AG09309 (cell line): ENCODE measurements around the gene GPRC5A.

ENCODE experiments used
- DNase-seq: peaks from one replicate; pipeline ENCODE4 v3.0.0-alpha.2; 2010; ENCODE audit warnings: low read depth
- H3K4me3 ChIP-seq: 2 replicates; pipeline ENCODE4 v1.5.1; 2011; ENCODE audit warnings: mild to moderate bottlenecking, low read depth, low read length, moderate library complexity; ENCODE audit not compliant: control insufficient read depth
- TF ChIP-seq, protein P1 (sequence below): IDR thresholded peaks from 2 replicates; pipeline ENCODE4 v1.5.1; 2011; ENCODE audit warnings: mild to moderate bottlenecking, low read depth, low read length, inconsistent platforms; ENCODE audit not compliant: insufficient read depth, control insufficient read depth; ENCODE audit errors: missing control alignments

The GPRC5A gene

DNA sequence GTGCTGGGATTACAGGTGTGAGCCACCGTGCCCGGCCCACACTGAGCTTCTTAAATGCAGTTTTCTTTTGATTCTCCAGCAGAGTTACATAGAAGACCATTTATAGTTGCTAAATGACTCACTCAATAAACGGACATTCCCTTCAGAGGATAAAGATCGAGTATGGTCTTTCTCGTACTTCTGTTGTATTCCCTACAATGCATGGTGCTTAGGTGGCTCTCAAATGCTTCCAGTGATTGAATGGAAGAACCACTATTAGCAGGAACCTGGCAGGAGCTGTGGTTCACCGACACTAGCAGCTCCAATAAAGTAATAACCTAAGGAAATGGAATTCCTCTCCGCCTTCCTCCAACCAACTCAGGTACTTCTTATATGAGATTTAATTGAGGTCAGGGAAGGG lies 3.9 kb upstream of the GPRC5A start:
- DNase-seq, result no peak
- TF ChIP-seq, protein P1, sequence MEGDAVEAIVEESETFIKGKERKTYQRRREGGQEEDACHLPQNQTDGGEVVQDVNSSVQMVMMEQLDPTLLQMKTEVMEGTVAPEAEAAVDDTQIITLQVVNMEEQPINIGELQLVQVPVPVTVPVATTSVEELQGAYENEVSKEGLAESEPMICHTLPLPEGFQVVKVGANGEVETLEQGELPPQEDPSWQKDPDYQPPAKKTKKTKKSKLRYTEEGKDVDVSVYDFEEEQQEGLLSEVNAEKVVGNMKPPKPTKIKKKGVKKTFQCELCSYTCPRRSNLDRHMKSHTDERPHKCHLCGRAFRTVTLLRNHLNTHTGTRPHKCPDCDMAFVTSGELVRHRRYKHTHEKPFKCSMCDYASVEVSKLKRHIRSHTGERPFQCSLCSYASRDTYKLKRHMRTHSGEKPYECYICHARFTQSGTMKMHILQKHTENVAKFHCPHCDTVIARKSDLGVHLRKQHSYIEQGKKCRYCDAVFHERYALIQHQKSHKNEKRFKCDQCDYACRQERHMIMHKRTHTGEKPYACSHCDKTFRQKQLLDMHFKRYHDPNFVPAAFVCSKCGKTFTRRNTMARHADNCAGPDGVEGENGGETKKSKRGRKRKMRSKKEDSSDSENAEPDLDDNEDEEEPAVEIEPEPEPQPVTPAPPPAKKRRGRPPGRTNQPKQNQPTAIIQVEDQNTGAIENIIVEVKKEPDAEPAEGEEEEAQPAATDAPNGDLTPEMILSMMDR, result no peak
- H3K4me3 ChIP-seq, result no peak overlapping the region

DNA sequence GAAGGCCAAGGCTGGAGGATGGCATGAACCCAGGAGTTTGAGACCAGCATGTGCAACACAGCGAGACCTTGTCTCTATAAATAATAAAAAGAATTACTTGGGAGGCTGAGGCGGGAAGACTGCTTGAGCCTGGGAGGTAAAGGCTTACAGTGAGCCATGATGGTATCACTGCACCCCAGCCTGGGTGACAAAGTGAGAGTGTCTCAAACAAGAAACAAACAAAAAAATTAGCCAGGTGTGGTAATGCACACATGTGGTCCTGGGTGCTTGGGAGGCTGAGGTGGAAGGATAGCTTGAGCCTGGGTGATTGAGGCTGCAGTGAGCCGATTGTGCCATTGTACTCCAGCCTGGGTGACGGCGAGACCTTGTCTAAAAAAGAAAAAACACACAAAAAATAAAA lies 1.7 kb upstream of the GPRC5A start:
- TF ChIP-seq, protein P1, result no peak
- H3K4me3 ChIP-seq, result no peak overlapping the region
- no peak for DNase-seq

DNA sequence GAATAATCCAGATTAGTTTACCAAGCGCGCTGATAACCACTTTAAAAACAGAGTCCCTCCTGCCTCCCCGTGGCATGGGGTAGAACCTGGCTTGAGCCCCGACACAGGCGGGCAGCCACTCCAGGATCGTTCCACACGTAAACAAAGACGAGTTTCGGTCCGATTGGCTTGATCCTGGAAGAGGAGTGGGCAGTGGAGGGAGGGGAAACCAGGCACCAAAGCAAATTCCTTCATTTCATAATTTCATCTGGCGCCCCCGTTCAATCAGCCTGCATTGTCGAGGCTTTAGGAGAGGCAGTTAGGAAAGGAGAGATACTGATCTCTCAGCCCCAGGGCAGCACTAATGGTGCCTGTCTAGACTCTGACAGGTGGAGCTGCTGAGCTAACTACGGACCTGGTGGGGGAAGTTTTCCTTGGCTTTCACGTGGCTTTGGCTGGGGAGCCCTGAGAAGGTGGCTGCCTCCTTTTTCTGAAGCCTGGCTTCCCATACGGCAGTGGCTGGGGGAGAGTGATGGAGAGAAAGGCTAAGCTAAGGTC lies 751 bp upstream of the GPRC5A start:
- TF ChIP-seq, protein P1, result no peak
- no peak for DNase-seq
- H3K4me3 ChIP-seq, result peak overlapping the region; percentile 52

DNA sequence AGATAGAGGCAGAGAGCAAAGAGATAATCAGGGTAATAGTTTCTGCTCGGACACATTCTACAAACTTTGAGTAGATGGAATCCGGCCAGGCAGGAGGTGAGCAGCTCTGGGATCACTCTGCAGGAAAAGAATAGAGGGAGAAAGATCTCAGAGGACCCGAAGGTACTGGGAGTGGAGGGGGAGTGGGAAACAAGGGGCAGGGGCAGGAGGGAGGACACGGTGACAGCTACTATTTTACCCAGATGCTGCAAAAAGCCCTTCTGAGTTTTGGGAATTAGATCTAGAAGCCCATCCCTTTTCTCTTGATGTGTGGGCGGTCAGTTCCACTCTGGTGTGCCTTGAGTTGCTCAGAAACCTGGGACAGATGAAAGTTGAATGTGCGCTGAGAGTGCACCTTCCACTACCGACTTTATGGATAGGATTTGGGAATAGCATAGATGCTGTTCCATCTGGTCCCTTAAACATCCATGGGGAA lies 556 bp downstream of the GPRC5A start:
- H3K4me3 ChIP-seq, result peak overlapping the region; percentile 52
- DNase-seq, result no peak
- TF ChIP-seq, protein P1, result no peak

DNA sequence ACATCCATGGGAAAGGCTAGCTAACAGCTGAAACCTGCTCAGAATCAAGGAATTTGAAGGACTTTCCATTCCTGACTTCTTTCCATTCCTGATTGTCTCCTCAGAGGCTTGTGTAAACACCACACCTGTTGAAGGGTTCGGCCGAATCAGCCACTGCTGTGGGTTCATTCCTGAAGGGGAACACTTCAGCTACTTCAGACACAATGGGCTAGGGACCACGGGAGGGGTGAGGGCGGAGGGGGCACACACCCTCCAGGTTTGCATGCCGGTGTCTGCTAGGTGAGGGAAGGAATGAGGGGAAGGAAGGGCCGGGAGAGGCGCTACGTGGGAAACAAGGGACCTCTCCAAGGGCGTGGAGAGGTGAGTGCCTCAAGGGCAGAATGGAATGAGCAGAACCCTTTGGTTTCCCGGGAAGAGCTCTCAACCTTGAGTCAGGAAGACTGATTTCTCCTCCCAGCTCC lies 1.3 kb downstream of the GPRC5A start:
- DNase-seq, result no peak
- peak overlapping the region; percentile 52 for H3K4me3 ChIP-seq
- TF ChIP-seq, protein P1, result no peak

GRCh38 chr12:12893438-12893837 lies 2.1 kb downstream of the GPRC5A start:
- DNase-seq, result no peak
- TF ChIP-seq, protein P1, result no peak
- H3K4me3 ChIP-seq, result no peak overlapping the region
